HG02870 (cell line): Measurements from ENCODE around the gene FRMD1.

ENCODE experiments used
- ATAC-seq: cut with Tn5 transposase; IDR thresholded peaks from one replicate; pipeline ENCODE4 v1.9.1; 2021; ENCODE audit warnings: mild to moderate bottlenecking, moderate library complexity; ENCODE audit not compliant: unreplicated experiment

FRMD1 gene

DNA sequence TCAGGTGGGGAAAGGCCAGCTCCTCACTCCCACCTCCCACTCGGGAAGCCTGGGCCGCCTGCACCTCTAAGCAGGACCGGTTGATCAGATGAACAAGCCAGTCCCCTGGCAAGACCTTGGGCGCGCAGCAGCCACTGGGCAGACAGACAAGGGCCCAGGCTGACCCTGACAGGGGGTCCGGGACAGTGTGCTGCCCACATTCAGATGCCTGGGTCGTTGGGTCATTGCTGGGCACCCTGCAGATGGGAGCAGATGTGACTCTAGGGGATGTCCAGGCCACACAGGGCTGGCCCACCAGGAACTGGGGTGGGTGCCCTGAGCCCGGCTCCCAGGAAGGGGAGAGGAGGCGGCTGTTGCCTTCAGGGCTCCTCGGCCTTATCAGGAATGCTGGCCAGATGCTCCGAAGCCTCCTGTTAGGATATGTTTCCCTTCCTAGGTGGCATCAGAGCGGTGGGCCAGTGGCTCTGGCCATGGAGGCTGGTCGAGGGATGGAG is 17.3 kb upstream of the FRMD1 start:
- ATAC-seq, result no peak

- ATAC-seq, result no peak
These were observed 16.8 kb upstream of the FRMD1 start for GRCh38 chr6:168095716-168096250.

- ATAC-seq, result no peak
These were observed 16.2 kb upstream of the FRMD1 start for GRCh38 chr6:168095171-168095691.

DNA sequence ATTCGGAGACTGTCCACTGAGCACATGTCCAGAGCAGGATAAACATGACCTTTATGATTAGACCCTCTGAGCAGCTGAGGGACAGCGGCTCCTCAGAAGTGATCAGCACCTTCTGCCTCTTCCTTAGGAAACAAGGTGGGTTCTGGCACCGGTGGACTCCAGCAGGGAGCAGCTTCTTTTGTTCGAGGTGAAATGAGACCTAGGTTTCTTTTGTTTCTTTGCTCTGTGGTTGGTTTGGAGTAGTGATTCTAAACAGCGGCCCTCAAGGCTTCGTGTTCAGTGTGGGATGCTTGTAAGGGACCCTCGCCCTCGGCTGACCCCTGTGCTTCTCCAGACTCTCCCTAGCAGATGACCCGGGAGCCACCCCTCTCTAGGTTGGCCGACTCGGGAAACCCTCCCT is 14.6 kb upstream of the FRMD1 start:
- no peak for ATAC-seq

- ATAC-seq, result no peak
These were observed 14.1 kb upstream of the FRMD1 start for GRCh38 chr6:168093071-168093505.

DNA sequence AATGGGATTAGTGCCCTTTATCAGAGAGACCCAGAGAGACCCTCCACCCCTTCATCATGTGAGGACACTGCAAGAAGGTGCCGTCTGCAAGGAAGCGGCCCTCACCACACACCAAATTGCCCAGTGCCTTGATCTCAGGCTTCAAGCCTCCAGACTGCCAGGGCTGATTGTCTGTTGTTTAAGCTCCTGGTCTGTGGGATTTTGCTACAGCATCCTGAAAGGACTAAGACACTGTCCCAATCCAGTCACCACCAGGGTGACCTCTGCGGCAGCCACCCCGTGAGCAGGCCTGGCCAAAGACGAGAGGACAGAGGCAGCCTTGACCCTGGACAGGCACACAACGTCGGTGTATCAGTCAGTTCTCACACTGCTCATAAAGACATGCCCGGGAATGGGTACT is 13.5 kb upstream of the FRMD1 start:
- ATAC-seq, result no peak

GRCh38 chr6:168091381-168092264 is 12.6 kb upstream of the FRMD1 start:
- ATAC-seq, result no peak

DNA sequence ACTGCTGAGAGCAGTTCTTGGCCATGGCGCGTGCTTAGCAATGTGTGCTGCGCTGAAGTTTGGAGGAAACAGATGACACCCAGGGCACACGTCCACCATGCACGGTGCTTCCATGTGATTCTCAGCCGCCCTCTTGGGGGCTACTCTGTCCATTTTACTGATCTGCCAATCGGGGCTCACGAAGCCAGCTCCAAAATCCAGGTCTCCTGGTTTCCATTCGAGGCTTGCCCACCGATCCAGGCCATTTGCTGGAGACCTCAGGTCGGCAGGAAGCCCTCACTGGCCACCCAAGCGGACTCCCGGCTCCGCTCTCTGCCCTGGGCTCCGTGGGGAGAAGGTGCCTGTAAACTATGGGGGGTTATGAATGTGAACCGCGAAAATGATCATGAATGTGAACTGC is 11.7 kb upstream of the FRMD1 start:
- no peak for ATAC-seq

- ATAC-seq, result no peak
These were observed 11.2 kb upstream of the FRMD1 start for GRCh38 chr6:168090064-168090690.

- ATAC-seq, result no peak
These were observed 10.4 kb upstream of the FRMD1 start for GRCh38 chr6:168089186-168090063.

GRCh38 chr6:168088161-168089053 is 9.4 kb upstream of the FRMD1 start:
- no peak for ATAC-seq

DNA sequence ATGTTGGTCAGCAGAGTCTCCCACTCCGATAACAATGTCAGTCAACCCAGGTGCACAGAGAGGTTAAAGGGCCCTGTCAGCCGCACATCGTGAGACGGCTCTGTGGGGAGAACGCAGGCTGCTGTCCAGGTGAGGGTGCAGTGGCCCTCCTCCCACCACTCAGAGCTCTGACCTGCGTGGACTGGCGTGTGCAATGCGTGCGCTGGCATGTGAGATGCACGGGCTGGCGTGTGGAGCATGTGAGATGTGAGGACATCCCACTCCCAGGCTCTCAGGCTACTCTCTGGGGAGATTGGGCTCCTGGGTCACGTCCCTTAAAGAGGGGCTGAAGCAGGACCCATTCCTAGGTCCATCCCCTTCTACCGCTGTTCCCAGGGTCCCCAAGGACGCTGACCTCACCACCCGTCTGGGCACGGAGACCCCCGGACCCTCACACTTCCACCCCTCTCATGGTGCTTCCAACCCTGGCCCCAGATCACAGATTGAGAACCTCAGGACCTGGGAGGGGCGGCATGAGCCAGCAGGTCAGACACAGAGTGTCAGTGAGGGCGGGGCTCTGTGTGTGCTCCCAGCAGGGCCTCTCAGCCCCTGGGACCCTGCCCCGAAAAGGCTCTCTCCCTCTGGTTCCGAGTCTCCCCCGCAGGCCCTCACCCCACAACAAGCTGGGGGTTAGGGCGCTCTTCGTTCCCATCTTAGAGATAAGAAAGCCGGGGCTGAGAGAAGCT is 8.6 kb upstream of the FRMD1 start:
- no peak for ATAC-seq

DNA sequence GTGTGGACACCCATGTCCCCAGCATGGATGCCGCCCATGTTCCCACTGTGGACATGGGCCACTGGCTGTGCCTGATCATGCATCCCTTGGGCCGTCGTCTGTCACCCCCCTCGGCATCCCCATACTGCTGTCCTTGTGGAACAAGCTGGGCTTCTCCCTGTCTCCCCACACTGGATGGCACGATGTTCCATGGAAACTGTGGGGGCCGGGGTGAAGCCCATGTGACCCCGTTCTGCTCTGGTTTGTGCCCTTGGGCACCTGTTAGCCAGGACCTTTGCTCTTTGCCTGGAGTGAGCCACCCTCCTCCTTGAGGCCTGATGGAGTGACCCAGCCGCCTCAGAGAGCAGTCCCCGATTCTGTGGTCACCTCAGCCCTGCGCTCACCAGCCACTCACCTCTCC is 7.6 kb upstream of the FRMD1 start:
- ATAC-seq, result no peak

DNA sequence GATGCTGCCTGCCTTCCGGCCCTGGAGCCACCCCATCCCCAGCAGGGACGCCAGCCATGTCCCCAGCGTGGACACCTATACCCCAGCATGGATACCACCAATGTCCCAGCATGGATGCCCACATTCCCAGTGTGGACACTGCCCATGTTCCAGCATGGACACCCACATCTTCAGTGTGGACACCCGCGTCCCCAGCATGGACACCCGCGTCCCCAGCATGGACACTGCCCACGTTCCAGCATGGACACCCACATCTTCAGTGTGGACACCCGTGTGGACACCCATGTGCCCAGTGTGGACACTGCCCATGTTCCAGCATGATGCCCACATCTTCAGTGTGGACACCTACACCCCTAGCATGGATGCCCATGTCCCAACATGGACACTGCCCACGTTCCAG is 7.1 kb upstream of the FRMD1 start:
- ATAC-seq, result no peak

- ATAC-seq, result no peak
These were observed 5.6 kb upstream of the FRMD1 start for GRCh38 chr6:168084465-168085160.

DNA sequence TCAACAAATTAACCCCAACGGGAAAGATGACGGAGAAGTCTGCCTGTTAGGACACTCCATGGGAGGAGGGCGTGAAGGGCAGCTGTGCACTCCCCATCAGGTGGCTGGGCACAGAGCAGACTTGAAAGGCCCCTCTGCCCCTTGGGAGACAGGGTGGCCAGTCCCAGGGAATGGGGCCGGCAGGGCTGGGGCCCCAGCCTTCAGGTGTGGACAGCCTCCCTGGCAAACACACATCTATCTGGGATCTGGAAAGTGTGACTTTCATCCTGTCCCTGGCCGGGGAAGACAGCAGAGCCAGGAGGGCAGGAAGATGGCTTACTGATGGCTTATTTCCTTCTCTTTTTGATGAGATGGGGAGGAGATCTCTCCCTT is 4.5 kb upstream of the FRMD1 start:
- no peak for ATAC-seq

GRCh38 chr6:168082860-168083513 is 4.0 kb upstream of the FRMD1 start:
- ATAC-seq, result no peak
